DOHH2 (cell line): ENCODE measurements around the gene QSOX2.

Experiments
- H3F3A ChIP-seq: fragments of 200-600 bp; sonication (generic), shearing (Covaris generic); 2 replicates; pipeline ENCODE4 v1.6.0; 2016; ENCODE audit warnings: antibody characterized with exemption, mild to moderate bottlenecking; ENCODE audit not compliant: control insufficient read depth, insufficient read depth
- H3K27ac ChIP-seq: fragments of 200-600 bp; sonication (generic); 2 replicates; pipeline ENCODE4 v1.5.1; 2014; ENCODE audit warnings: low read depth, mild to moderate bottlenecking, low read length, moderate library complexity
- H3K27me3 ChIP-seq: fragments of 200-600 bp; sonication (generic); 2 replicates; pipeline ENCODE4 v1.6.1; 2014; ENCODE audit warnings: mild to moderate bottlenecking, low read length, mixed read lengths; ENCODE audit not compliant: control insufficient read depth
- H3K36me3 ChIP-seq: fragments of 200-600 bp; sonication (generic); 2 replicates; pipeline ENCODE4 v1.6.1; 2014; ENCODE audit warnings: mild to moderate bottlenecking, low read length, moderate library complexity, mixed read lengths; ENCODE audit not compliant: control insufficient read depth
- H3K4me1 ChIP-seq: fragments of 200-600 bp; sonication (generic); 2 replicates; pipeline ENCODE4 v1.6.1; 2014; ENCODE audit warnings: mild to moderate bottlenecking, low read length, mixed read lengths; ENCODE audit not compliant: control insufficient read depth
- H3K4me2 ChIP-seq: fragments of 200-600 bp; sonication (generic); 2 replicates; pipeline ENCODE4 v1.6.0; 2014; ENCODE audit warnings: mild to moderate bottlenecking, low read length, moderate library complexity
- H3K4me3 ChIP-seq: fragments of 200-600 bp; sonication (generic); 2 replicates; pipeline ENCODE4 v1.5.1; 2014; ENCODE audit warnings: mild to moderate bottlenecking, low read length, mixed read lengths
- H3K79me2 ChIP-seq: fragments of 200-600 bp; sonication (generic); 2 replicates; pipeline ENCODE4 v1.6.1; 2014; ENCODE audit warnings: mild to moderate bottlenecking, low read length, mixed read lengths; ENCODE audit not compliant: control insufficient read depth
- H3K9me2 ChIP-seq: fragments of 200-600 bp; sonication (generic); replicated peaks from 2 replicates; pipeline ENCODE4 v1.6.1; 2014; ENCODE audit warnings: mild to moderate bottlenecking, low read length, mixed read lengths; ENCODE audit not compliant: control insufficient read depth
- H3K9me3 ChIP-seq: fragments of 200-600 bp; sonication (generic); 2 replicates; pipeline ENCODE4 v1.6.1; 2014; ENCODE audit warnings: antibody characterized with exemption, low read length, mixed read lengths; ENCODE audit not compliant: control insufficient read depth, insufficient read depth
- H4K20me1 ChIP-seq: fragments of 200-600 bp; sonication (generic); 2 replicates; pipeline ENCODE4 v1.6.0; 2014; ENCODE audit warnings: low read depth, mild to moderate bottlenecking, antibody characterized with exemption, low read length, moderate library complexity; ENCODE audit not compliant: control insufficient read depth, insufficient read depth
- EZH2phosphoT487 ChIP-seq: fragments of 200-600 bp; sonication (generic); IDR thresholded peaks from 2 replicates; pipeline ENCODE4 v1.6.1; 2017; ENCODE audit warnings: borderline replicate concordance, mild to moderate bottlenecking, antibody characterized with exemption, low read length, moderate library complexity, mixed read lengths
- TF ChIP-seq, protein P1 (sequence below): fragments of 200-600 bp; sonication (generic); IDR thresholded peaks from one replicate; pipeline ENCODE4 v1.5.1; 2014; ENCODE audit warnings: antibody characterized with exemption, mild to moderate bottlenecking, low read depth, low read length; ENCODE audit not compliant: poor library complexity, severe bottlenecking

The QSOX2 gene

GRCh38 chr9:136159851-136160250, 85.8 kb downstream of the QSOX2 start:
- H3K27me3 ChIP-seq = no peaks in the 10 kb centered on the region
- H3K4me3 ChIP-seq = no peak overlapping the region
- H3K4me2 ChIP-seq = no peak overlapping the region
- H3K4me1 ChIP-seq = no peaks in the 10 kb centered on the region
- H3K9me2 ChIP-seq = no peaks in the 10 kb centered on the region
- no peaks in the 10 kb centered on the region for H4K20me1 ChIP-seq
- H3K79me2 ChIP-seq = no peaks in the 10 kb centered on the region
- H3K9me3 ChIP-seq = peaks cover 3% of the 10 kb centered on the region
- H3F3A ChIP-seq = no peaks in the 10 kb centered on the region
- TF ChIP-seq, protein P1, sequence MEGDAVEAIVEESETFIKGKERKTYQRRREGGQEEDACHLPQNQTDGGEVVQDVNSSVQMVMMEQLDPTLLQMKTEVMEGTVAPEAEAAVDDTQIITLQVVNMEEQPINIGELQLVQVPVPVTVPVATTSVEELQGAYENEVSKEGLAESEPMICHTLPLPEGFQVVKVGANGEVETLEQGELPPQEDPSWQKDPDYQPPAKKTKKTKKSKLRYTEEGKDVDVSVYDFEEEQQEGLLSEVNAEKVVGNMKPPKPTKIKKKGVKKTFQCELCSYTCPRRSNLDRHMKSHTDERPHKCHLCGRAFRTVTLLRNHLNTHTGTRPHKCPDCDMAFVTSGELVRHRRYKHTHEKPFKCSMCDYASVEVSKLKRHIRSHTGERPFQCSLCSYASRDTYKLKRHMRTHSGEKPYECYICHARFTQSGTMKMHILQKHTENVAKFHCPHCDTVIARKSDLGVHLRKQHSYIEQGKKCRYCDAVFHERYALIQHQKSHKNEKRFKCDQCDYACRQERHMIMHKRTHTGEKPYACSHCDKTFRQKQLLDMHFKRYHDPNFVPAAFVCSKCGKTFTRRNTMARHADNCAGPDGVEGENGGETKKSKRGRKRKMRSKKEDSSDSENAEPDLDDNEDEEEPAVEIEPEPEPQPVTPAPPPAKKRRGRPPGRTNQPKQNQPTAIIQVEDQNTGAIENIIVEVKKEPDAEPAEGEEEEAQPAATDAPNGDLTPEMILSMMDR = no peak
- TF ChIP-seq EZH2phosphoT487 = no peak
- no peaks in the 10 kb centered on the region for H3K36me3 ChIP-seq
- H3K27ac ChIP-seq = no peak overlapping the region

DNA sequence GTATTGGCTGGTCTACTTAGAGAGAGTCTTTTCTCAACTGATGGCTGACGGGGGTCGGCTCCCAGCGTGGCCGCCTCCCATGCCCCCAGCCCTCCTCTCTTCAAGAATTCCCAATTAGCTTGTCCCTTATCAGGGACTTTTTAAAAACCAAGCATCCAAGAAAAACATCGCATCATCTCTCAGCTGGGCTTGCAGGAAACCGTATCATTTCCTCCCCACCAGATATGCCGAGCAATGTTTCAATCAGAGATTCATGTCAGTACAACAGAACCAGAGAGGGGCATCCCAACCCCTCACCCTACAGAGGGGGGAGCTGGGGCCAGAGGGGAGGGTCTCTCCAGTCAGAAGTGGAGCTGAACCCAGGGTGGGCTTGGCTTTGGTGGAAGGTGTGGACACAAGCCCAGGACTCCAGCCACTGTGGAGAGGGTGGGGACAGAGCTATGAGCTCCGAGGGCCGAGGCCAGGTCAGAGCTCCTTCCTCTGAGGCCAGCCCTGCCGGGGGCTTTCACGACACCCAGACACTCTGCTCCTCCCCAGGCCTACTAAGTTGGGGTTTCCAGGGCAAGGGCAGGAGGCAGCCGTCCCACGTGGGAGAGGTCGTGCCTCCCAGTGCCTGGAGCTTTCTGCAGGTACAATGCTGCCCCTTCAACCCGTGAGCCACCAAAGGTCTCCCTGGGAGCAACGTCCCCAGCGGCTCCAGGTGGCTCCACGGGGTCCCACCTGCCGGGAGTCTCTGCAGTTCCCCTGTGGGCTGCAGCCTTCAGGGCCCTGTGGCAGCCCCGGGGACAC, 87.9 kb downstream of the QSOX2 start:
- Histone ChIP-seq H3K9me2 (no peaks in the 10 kb centered on the region), H3K4me3 (no peak overlapping the region), H3K27me3 (no peaks in the 10 kb centered on the region), H4K20me1 (no peaks in the 10 kb centered on the region), H3K4me2 (no peak overlapping the region), H3K9me3 (no peaks in the 10 kb centered on the region), H3K27ac (no peak overlapping the region), H3F3A (no peaks in the 10 kb centered on the region), H3K4me1 (no peaks in the 10 kb centered on the region), H3K36me3 (no peaks in the 10 kb centered on the region), H3K79me2 (no peaks in the 10 kb centered on the region)
- TF ChIP-seq, protein P1 = no peak
- no peak for TF ChIP-seq EZH2phosphoT487
